ENCODE measurements around the gene P2RX6.

P2RX6 gene

GRCh38 chr22:21014726-21015465, at the start of gene P2RX6:
Gene P2RX6, plus strand, starts transcription at chr22:21015165. Its CDS starts 10 bp downstream, at chr22:21015175.
- peak; percentile 73 for DNase-seq

DNA sequence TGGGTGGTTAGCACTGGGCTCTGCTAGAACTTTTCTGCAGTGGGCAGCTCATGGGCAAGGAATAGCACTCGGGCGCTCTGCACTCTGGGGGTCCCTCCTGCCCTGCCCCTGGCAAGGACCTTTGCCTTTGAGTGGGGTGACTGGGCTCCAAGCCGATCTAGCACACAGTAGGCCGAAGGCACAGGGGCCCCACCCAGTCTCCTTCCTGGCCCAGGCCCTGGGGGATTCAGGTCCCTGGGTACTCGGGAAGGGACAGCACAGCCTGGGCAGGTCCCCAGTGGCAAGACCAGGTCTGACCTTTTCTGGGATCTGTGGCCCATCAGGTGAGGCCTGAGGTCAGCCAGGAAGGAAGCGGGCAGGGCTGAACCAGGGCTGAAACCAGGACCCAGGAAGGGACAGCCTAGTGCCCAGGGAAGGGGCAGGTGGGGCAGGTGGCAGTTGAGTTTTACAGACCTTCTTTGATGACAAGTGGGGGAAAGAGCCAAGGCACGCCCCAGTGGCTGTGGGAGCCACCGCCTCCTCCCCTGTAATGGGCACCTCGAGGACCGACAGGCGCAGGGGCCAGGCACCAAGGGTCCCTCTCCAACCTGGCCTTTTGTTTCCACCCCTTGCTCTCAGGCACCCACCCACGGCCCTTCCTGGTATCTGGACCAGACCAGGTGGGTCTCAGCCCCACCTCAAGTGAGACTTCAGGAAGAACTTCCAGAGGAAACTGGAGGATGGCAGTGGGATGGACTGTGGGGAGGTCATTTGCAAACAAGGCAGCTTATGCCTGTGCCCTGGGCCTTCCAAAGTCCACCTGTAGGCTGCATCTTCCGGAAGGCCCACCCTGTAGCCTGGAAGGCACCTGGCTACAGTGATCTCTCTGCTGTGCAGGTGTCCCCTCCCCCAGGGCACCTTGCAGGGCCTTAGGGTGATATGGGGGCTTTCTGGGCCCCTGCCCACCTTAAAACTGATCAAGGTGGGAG, 48.8 kb upstream of the P2RX6 start:
- no peak for DNase-seq

GRCh38 chr22:20966883-20967696, 47.9 kb upstream of the P2RX6 start, which contains the start of gene AIFM3:
Gene AIFM3, plus strand, starts transcription at chr22:20967255. Its CDS starts 690 bp downstream, at chr22:20967945.
- DNase-seq: no peak

DNA sequence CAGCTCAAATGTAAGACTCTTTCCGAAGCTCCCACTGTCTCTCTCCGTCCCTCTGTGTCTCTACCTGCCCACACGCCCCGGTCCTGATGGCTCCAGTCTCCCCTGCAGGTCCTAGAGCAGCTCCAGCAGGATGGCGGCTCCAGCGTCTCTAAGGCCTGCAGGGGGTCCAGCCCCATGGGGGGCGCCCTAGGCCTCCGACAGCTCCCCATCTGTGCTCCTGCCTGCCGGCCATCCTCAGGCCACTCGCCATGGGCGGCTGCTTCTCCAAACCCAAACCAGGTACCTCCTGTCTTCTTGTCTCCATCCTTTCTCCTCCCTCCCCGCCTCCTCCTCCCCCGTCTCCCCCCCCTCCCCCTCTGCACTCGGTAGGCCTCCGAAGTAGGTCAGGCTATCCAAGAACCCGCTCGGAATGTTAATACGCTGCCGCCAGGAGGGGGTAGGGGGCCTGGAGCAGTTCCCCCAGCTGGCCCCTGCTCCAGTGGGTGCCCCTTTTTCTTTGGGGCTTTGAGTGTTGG, 47.2 kb upstream of the P2RX6 start:
- DNase-seq: no peak

DNA sequence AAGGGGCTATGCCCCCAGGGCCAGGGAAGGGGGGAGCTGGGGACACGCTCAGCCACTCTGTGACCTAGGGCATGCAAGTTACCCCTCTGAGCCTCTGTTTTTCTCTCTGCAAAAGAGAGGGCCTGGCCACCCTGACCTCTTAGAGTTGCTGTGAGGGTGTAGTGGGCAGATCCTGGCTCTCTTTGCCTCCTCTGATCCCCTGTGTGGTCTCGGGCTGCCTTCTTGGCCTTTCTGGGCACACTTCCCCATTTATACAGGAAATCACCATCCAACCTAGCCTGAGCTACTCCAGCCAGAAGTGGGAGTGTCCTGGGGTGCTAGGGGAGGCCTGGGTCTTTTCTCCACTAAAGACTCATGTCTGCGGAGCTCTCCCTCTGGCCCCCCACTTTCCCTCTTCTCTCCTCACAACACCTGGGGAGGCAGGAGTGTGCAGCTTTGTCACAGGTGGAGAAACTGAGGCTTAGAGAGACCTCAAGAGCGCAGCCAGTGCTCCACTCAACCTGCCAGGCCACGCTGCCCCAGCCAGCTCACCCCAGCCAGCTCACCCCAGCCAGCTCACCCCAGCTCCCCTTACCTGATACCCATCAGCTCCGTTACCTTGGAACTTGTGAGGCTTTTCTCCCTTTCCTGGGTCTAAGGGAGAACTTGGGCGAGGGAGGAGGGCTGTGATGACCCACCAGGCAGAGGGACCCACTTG, 46.5 kb upstream of the P2RX6 start:
- no peak for DNase-seq

GRCh38 chr22:20970939-20971657, 43.9 kb upstream of the P2RX6 start:
- DNase-seq: no peak

DNA sequence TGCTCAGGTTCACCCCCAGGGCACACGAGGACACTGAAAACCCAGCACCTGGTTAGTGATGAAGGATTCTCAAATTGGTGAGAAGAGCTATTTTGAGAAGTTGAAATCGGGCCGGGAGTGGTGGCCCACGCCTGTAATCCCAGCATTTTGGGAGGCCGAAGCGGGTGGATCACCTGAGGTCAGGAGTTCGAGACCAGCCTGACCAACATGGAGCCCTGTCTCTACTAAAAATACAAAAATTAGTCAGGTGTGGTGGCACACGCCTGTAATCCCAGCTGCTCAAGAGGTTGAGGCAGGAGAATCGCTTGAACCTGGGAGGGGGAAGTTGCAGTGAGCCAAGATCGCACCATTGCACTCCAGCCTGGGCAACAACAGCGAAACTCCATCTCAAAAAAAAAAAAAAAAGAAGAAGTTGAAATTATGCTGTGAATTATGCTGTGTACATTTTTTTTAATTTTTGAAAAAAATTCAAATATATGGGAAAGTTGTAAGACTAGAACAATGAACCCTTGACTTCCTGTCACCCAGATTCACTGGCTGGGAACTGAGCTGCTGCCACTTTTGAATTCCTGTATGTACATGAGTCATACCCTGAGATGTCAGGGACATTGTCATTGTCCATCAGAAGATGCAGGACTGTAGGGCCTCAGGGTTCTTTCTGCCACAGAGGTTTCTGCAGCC, 42.8 kb upstream of the P2RX6 start:
- peak; percentile 32 for DNase-seq

DNA sequence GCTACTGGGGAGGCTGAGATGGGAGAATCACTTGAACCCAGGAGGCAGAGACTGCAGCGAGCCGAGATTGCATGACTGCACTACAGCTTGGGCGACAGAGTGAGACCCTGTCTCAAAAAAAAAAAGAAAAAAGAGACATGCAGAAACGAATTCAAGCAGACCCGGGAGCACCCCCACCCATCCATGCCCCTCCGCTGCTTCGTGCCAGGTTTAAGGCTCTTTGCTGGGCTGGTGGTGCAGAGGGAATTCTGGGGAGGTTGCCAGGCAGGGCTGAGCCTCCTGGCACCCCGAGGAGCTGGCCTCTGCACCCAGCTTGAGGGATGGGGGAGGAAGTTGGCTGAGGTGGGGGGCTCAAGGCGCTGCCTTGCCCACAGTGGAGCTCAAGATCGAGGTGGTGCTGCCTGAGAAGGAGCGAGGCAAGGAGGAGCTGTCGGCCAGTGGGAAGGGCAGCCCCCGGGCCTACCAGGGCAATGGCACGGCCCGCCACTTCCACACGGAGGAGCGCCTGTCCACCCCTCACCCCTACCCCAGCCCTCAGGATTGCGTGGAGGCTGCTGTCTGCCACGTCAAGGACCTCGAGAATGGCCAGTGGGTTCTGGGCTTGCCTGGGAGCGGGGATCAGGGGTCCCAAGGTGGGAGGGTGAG, 41.9 kb upstream of the P2RX6 start:
- no peak for DNase-seq

DNA sequence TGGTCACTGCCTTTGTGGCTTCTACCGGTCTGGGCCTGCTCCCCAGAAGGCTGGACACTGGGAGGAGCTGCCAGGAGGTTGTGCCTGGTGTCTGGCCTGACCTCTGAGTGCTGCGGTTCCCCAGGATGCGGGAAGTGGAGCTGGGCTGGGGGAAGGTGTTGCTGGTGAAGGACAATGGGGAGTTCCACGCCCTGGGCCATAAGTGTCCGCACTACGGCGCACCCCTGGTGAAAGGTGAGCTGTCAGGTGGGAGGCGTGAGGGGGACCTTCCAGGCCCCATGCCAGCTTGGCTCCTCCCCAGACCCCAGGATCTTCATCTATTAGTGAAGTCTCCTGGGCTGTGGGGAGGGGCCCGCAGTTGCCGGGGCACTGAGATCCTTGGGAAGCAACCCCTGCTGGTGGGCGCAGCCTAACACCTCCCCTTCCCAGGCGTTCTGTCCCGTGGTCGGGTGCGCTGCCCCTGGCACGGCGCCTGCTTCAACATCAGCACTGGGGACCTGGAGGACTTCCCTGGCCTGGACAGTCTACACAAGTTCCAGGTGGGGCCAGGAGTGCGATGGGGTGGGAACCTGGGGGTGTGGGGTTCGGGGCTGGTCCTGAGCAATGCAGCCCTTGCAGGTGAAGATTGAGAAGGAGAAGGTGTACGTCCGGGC, 41.2 kb upstream of the P2RX6 start:
- no peak for DNase-seq

GRCh38 chr22:20974336-20974955, 40.5 kb upstream of the P2RX6 start:
- no peak for DNase-seq

DNA sequence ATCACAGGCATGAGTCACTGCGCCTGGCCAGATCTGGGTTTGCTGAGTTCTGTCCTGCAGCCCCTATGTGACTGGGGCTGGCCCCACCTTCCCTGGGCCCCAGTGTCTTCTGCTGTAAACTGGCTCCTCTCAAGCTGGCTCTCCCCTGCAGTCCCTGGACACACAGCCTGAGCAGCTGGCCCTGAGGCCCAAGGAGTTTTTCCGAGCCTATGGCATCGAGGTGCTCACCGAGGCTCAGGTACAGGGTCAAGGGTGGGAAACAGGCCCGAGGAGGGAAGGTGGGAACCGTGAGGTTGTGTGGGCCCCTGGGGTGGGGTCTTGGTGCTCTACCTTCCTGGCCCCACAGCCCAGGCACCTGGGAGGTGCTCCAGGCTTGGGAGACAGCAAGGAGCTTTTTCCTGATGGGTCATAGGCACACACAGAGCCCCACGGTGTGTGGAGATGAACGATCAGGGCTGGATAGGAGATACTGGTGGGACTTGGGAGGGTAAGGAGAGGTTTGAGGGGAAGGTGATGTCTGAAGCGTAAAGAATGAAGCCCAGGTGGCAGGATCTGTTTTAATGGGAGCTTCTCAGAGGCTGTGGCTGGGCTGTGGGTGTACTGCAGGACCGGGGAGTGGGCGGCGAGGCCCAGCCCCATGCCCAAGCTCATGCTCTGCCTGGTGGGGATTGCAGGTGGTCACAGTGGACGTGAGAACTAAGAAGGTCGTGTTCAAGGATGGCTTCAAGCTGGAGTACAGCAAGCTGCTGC, 39.2 kb upstream of the P2RX6 start:
- no peak for DNase-seq

- DNase-seq: no peak
Measured at GRCh38 chr22:20976291-20976877, 38.6 kb upstream of the P2RX6 start.

GRCh38 chr22:20977019-20977418, 37.9 kb upstream of the P2RX6 start:
- DNase-seq: no peak

- no peak for DNase-seq
Measured at GRCh38 chr22:20977516-20978170, 37.3 kb upstream of the P2RX6 start.

GRCh38 chr22:20978419-20978818, 36.5 kb upstream of the P2RX6 start:
- DNase-seq: no peak

DNA sequence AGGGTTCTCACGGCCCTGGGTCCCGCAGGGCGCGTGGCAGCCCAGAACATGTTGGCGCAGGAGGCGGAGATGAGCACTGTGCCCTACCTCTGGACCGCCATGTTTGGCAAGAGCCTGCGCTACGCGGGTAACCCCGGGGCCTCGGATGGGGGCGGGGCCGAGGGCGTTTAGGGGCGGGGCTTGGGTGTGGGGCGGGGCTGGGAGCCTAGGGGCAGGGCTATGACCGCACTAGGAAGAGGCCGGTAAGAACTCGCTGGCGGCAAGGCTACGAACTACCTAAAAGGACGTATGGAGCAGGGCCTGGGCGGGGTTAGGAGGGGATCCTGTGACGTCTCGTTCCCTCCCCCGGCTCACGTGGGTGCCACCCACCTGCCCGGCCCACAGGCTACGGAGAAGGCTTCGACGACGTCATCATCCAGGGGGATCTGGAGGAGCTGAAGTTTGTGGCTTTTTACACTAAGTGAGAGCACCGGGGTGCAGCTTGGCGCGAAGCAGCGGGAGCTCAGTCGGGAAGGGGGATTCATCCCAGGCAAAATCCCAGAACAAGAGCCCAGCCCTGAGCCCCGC, 35.6 kb upstream of the P2RX6 start:
- DNase-seq: no peak

DNA sequence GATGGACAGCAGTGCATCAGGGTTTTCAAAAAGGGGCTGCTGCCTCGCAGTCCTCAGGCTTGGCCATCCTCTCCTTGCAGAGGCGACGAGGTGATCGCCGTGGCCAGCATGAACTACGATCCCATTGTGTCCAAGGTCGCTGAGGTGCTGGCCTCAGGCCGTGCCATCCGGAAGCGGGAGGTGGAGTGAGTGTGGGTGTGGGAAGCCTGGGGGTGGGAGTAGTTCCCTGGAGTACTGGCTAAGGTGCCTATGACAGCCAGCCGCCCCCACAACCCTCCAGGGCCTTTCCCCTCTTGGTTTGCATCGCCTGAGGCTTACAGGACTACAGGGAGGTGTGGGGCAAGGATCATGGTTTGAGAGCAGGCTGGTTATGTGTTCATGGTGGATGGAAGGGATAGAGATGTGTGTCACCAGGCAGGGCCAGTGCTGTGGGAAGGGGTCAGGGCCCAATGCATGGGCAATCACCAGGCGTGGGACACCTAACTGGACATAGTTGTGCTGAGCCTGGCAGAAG, 35.0 kb upstream of the P2RX6 start:
- DNase-seq: no peak

Data from DMS53 (cell line).